ENCODE data around the gene PAGR1. TPM values are rescaled to one million over a fixed set of nuclear protein-coding genes. Genes with fewer than 3 reads are reported as not detected.
"Not testable (repeated sequence)": the region's sequence is repeated elsewhere in the genome, so short reads cannot be mapped to it uniquely, and the experiment has no call there.

PAGR1 gene
- total RNA-seq, 1 donor from 2014 or later = 26.4 TPM

DNA sequence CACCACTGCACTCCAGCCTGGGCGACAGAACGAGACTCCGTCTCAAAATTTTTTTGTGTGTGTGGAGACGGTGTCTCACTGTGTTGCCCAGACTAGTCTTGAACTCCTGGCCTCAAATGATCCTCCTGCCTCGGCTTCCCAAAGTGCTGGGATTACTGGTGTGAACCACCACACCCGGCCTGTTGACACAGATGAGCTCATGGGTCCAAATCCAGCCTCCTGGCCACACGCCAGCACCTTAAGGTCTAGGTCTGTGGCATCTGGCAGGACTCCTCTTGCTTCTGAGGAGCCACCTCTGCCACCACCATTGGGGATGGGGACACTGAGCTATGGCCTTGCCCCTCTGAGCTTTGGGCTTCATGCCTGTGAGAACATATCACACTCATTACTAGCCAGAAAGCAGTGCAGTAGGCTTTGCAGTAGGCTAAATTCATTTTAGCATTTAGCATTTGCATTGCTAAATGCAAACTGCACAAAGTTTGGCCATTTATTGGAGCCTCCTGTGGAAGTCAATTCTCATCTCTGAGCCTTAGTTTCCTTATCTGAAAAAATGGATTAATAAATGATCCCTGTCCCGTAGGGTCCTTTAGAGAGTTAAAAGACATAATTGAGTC, 52.6 kb downstream of the PAGR1 start:
- H3K4me3 Mint-ChIP-seq (ENCODE audit: low read depth) = no peak overlapping the region
- DNase-seq (ENCODE audit: low spot score, unreplicated experiment) = no peak
- peaks cover 3% of the 10 kb centered on the region for H3K27me3 Mint-ChIP-seq
- TF ChIP-seq, protein P1, sequence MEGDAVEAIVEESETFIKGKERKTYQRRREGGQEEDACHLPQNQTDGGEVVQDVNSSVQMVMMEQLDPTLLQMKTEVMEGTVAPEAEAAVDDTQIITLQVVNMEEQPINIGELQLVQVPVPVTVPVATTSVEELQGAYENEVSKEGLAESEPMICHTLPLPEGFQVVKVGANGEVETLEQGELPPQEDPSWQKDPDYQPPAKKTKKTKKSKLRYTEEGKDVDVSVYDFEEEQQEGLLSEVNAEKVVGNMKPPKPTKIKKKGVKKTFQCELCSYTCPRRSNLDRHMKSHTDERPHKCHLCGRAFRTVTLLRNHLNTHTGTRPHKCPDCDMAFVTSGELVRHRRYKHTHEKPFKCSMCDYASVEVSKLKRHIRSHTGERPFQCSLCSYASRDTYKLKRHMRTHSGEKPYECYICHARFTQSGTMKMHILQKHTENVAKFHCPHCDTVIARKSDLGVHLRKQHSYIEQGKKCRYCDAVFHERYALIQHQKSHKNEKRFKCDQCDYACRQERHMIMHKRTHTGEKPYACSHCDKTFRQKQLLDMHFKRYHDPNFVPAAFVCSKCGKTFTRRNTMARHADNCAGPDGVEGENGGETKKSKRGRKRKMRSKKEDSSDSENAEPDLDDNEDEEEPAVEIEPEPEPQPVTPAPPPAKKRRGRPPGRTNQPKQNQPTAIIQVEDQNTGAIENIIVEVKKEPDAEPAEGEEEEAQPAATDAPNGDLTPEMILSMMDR (IDR thresholded peaks at IDR 0.05; ENCODE audit: unreplicated experiment) = no peak
- H3K4me1 Mint-ChIP-seq (ENCODE audit: low read depth) = no peaks in the 10 kb centered on the region
- H3K36me3 Mint-ChIP-seq (ENCODE audit: insufficient read depth) = no peaks in the 10 kb centered on the region
- no peaks in the 10 kb centered on the region for H3K9me3 Mint-ChIP-seq (ENCODE audit: low read depth)
- no peak overlapping the region for H3K27ac Mint-ChIP-seq

DNA sequence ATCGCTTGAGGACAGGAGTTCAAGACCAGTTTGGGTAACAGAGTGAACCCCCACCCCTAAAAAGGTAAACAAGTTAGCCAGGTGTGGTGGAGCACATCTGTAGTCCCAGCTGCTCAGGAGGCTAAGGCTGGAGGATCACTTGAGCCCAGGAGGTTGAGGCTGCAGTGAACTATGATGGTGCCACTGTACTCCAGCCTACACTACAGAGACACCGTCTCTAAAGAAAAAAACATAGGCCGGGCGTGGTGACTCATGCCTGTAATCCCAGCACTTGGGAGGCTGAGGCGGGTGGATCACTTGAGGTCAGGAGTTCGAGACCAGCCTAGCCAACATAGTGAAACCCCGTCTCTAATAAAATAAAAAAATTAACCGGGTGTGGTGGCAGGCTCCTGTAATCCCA, 53.1 kb downstream of the PAGR1 start:
- not testable (repeated sequence) for H3K36me3 Mint-ChIP-seq (ENCODE audit: insufficient read depth)

More for the DNA sequence above, 53.1 kb downstream of the PAGR1 start:
- H3K27ac Mint-ChIP-seq; DNase-seq (ENCODE audit: low spot score, unreplicated experiment); H3K27me3 Mint-ChIP-seq; H3K9me3 Mint-ChIP-seq (ENCODE audit: low read depth); H3K4me3 Mint-ChIP-seq (ENCODE audit: low read depth); H3K4me1 Mint-ChIP-seq (ENCODE audit: low read depth): not testable (repeated sequence)

Other genes with a start within 250 kb of the PAGR1 start
- 0.19 and 0.20 TPM in 2 replicates for gene SPN, start 152.9 kb upstream of the PAGR1 start, total RNA-seq
- 106 and 115 TPM in 2 replicates for gene QPRT, start 137.0 kb upstream of the PAGR1 start, total RNA-seq
- 0.17 and 0.38 TPM in 2 replicates for gene C16orf54, start 70.2 kb upstream of the PAGR1 start, total RNA-seq
- not detected in 2 replicates for gene ZG16, start 37.9 kb upstream of the PAGR1 start, total RNA-seq
- 78.4 and 79.8 TPM in 2 replicates for gene KIF22, start 25.4 kb upstream of the PAGR1 start, total RNA-seq
- gene MAZ, start 9.6 kb upstream of the PAGR1 start, total RNA-seq = 345 and 347 TPM in 2 replicates
- gene PRRT2, start 4.0 kb upstream of the PAGR1 start, total RNA-seq = 1.4 and 2.4 TPM in 2 replicates
- gene MVP, start 4.3 kb downstream of the PAGR1 start, total RNA-seq = 6.5 and 9.0 TPM in 2 replicates
- 46.3 and 51.2 TPM in 2 replicates for gene CDIPT, start 47.1 kb downstream of the PAGR1 start, total RNA-seq
- 13.2 and 16.2 TPM in 2 replicates for gene SEZ6L2, start 83.4 kb downstream of the PAGR1 start, total RNA-seq
- gene ASPHD1, start 84.3 kb downstream of the PAGR1 start, total RNA-seq = 3.1 and 3.8 TPM in 2 replicates
- gene KCTD13, start 110.1 kb downstream of the PAGR1 start, total RNA-seq = 31.4 and 34.7 TPM in 2 replicates
- 89.4 and 91.9 TPM in 2 replicates for gene TMEM219, start 145.9 kb downstream of the PAGR1 start, total RNA-seq
- 51.1 and 54.0 TPM in 2 replicates for gene TAOK2, start 157.7 kb downstream of the PAGR1 start, total RNA-seq
- gene HIRIP3, start 179.5 kb downstream of the PAGR1 start, total RNA-seq = 11.4 and 12.0 TPM in 2 replicates
- 72.7 and 74.2 TPM in 2 replicates for gene INO80E, start 180.1 kb downstream of the PAGR1 start, total RNA-seq
- gene DOC2A, start 194.9 kb downstream of the PAGR1 start, total RNA-seq = 4.4 and 5.0 TPM in 2 replicates
- not detected in 2 replicates for gene C16orf92, start 207.0 kb downstream of the PAGR1 start, total RNA-seq
- 1.5 and 1.7 TPM in 2 replicates for gene TLCD3B, start 215.1 kb downstream of the PAGR1 start, total RNA-seq
- 273 and 283 TPM in 2 replicates for gene ALDOA, start 249.6 kb downstream of the PAGR1 start, total RNA-seq